ENCODE data around the gene TCEANC.

The TCEANC gene

GRCh38 chrX:13688958-13689740, 36.2 kb downstream of the TCEANC start, which contains the start of gene RAB9A:
RAB9A (plus strand) TSS chrX:13689128; CDS start chrX:13708747, 19,619 bp downstream.
- Histone ChIP-seq H3K4me3 (peak within 1 kb of the TSS; percentile 55 to 80 (median 67)), H3K27ac (peak within 1 kb of the TSS; percentile 88 to 98 (median 95))

- peak overlapping the region; percentile 88 to 98 (median 95) for H3K27ac ChIP-seq
- peak overlapping the region; percentile 55 to 80 (median 67) for H3K4me3 ChIP-seq
Measured at GRCh38 chrX:13689741-13690211, 36.8 kb downstream of the TCEANC start.

GRCh38 chrX:13690836-13691235, 37.9 kb downstream of the TCEANC start:
- H3K4me3 ChIP-seq, result peak overlapping the region in 3 of 7 experiments; percentile 11 to 74 (median 58)
- peak overlapping the region in 5 of 21 experiments; percentile 22 to 97 (median 94) for H3K27ac ChIP-seq

GRCh38 chrX:13691841-13692371, 39.0 kb downstream of the TCEANC start:
- Histone ChIP-seq H3K4me3 (no peak overlapping the region), H3K27ac (peak overlapping the region in 3 of 21 experiments; percentile 0 to 47 (median 24))

- Histone ChIP-seq H3K27ac (peak overlapping the region in 9 of 21 experiments; percentile 3 to 62 (median 50)), H3K4me3 (no peak overlapping the region)
Measured at GRCh38 chrX:13692771-13693231, 39.9 kb downstream of the TCEANC start.

- Histone ChIP-seq H3K4me3 (no peak overlapping the region), H3K27ac (peak overlapping the region in 11 of 21 experiments; percentile 3 to 62 (median 32))
Measured at GRCh38 chrX:13693341-13693961, 40.5 kb downstream of the TCEANC start.

- Histone ChIP-seq H3K4me3 (no peak overlapping the region), H3K27ac (peak overlapping the region in 7 of 21 experiments; percentile 12 to 60 (median 29))
Measured at GRCh38 chrX:13694359-13694758, 41.4 kb downstream of the TCEANC start.

GRCh38 chrX:13694983-13695382, 42.0 kb downstream of the TCEANC start:
- Histone ChIP-seq H3K27ac (peak overlapping the region in 2 of 21 experiments; percentile 29 to 60), H3K4me3 (no peak overlapping the region)

GRCh38 chrX:13695601-13696115, 42.7 kb downstream of the TCEANC start:
- Histone ChIP-seq H3K27ac (peak overlapping the region in 1 of 21 experiments; percentile 53), H3K4me3 (no peak overlapping the region)

- Histone ChIP-seq H3K4me3 (no peak overlapping the region), H3K27ac (no peak overlapping the region)
Measured at GRCh38 chrX:13697455-13697854, 44.5 kb downstream of the TCEANC start.

GRCh38 chrX:13697976-13698375, 45.0 kb downstream of the TCEANC start:
- Histone ChIP-seq H3K4me3 (no peak overlapping the region), H3K27ac (no peak overlapping the region)

- no peak overlapping the region for H3K4me3 ChIP-seq
- H3K27ac ChIP-seq, result peak overlapping the region in 1 of 21 experiments; percentile 26
Measured at GRCh38 chrX:13698432-13698831, 45.5 kb downstream of the TCEANC start.

- Histone ChIP-seq H3K27ac (peak overlapping the region in 1 of 21 experiments; percentile 26), H3K4me3 (no peak overlapping the region)
Measured at GRCh38 chrX:13699183-13699826, 46.4 kb downstream of the TCEANC start.

GRCh38 chrX:13700380-13700779, 47.4 kb downstream of the TCEANC start:
- no peak overlapping the region for H3K27ac ChIP-seq
- H3K4me3 ChIP-seq, result no peak overlapping the region

- peak overlapping the region in 2 of 21 experiments; percentile 14 to 16 for H3K27ac ChIP-seq
- no peak overlapping the region for H3K4me3 ChIP-seq
Measured at GRCh38 chrX:13702111-13702789, 49.3 kb downstream of the TCEANC start.

- Histone ChIP-seq H3K4me3 (no peak overlapping the region), H3K27ac (no peak overlapping the region)
Measured at GRCh38 chrX:13703135-13703534, 50.2 kb downstream of the TCEANC start.

GRCh38 chrX:13703589-13703988, 50.6 kb downstream of the TCEANC start:
- Histone ChIP-seq H3K4me3 (no peak overlapping the region), H3K27ac (no peak overlapping the region)

- H3K4me3 ChIP-seq, result no peak overlapping the region
- H3K27ac ChIP-seq, result no peak overlapping the region
Measured at GRCh38 chrX:13711141-13711540, 58.2 kb downstream of the TCEANC start.

Measured in skin epidermis (tissue), 12 donors.